Femur (tissue), 1 donor: ENCODE data around the gene TM9SF2.
A peak's percentile ranks its signal among the peaks of the same experiment; 100 is the strongest.

Experiments used
- DNase-seq: peaks from one replicate; pipeline ENCODE4 v3.0.0-alpha.2; 2017

TM9SF2 gene

DNA sequence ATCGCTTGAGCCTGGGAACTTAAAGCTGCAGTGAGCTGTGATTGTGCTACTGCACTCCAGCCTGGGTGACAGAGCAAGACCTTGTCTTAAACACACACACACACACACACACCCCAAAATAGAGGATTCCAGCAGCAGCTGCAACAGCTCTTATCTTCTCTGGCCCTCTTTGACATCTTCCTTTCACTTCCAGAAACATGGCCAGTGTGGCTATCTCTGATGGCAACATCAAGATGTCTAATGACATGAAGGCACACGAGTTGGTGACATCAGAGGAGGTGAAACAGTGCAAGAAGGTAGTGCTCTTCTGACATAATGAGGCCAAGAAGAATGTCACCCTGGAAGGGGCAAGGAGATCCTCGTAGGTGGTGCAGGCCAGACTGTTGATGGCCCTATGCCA, 81.2 kb downstream of the TM9SF2 start:
- no peak for DNase-seq

DNA sequence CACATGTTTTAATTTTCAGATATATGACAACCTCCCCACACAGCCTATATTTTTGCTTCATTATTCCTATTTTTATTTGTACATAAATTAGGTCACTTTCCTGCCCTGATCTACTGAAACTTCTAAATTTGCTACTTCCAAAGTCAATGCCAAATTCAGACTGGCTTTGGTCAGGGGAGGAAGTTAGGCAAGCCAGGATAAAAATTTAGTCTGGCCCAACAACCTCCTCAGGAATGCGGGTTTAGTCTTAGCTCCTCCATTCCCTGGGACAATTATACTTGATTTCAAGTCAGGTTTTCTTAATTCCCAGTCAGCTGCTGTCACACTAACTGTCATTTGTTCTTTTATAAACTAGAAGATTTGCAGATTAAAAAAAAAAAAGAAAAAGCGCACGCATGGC, 84.3 kb downstream of the TM9SF2 start:
- DNase-seq: no peak

DNA sequence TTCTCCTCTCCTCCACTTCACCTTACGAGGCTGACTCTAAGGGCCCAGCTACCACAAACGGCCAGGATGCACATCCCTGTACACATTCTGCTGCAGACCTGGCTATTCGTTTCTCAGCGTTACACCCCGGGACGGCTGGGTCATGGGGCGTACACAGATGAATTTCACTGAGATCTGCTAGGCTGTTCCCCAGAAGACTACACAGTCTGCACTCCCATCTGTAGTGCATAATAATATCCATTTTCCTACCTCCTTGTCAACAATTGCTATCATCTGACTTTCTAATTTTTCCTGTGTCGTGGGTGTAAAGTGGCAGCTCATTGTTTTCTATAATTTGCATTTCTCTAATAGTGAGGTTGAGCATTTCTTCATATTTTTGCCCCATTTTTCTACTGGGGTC, 85.7 kb downstream of the TM9SF2 start:
- no peak for DNase-seq

DNA sequence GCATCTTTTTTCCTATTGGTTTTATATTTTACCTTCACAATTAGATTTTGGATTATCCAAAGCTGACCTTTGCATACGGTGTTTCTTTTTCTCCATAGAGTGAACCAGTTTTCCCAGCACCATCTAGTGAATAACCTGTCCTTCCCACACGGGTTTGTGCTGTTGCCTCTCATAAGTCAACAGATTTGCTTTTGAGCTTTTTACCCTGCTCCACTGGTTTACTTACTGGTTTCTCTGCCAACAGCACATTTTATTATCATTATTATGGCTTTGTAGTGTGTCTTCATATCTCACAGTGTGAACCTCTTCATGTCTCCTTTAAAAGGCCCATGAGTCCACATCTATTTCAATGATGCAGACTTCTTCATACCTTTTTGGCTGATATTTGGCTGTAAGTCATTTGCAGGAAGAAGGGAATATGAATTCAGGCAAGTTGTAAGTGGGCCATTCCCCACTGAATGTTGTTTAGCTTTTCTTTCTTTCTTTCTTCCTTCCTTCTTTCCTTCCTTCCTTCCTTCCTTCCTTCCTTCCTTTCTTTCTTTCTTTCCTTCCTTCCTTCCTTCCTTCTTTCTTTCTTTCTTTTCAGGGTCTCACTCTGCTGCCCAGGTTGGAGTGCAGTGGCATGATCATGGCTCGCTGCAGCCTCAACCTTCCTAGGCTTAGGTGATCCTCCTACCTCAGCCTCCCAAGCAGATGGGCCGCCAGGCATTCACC, 86.8 kb downstream of the TM9SF2 start:
- DNase-seq: no peak

DNA sequence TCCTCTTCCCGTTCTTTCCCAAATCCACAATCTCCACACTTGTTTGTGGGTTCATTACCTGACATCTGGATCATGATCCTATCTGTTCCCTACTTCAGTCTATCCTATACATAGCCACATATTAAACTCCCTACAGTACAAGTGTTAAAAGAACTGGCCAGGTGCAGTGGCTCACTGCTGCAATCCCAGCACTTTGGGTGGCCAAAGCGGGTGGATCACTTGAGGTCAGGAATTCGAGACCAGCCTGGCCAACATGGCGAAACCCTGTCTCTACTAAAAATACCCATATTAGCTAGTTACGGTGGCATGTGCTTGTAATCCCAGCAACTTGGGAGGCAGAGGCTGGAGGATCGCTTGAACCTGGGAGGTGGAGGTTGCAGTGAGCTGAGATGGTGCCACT, 88.3 kb downstream of the TM9SF2 start:
- DNase-seq: no peak

DNA sequence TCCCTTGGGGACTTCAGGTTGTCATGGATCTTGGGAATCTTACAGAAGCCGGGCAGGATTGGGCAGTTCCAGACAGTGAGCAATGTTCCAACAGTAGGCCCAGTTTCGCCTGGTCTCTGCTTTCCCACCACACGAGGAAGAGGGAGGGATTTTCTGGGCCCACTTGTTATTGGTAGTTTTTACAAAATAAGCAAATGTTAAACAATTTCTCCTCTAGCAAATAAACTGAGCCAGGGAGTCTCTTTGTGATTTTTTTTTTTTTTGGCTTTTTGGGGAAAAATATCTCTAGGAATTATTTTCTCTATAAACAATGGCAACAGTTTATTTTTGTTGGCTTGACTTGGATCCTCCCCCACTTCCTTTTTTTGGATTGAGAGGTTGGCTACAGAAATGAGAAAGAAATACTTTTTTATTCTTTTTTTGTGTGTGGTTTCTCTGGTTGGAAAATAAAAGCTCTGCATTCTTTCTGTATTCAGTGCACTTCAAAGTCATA, 89.3 kb downstream of the TM9SF2 start:
- DNase-seq: peak; percentile 40

DNA sequence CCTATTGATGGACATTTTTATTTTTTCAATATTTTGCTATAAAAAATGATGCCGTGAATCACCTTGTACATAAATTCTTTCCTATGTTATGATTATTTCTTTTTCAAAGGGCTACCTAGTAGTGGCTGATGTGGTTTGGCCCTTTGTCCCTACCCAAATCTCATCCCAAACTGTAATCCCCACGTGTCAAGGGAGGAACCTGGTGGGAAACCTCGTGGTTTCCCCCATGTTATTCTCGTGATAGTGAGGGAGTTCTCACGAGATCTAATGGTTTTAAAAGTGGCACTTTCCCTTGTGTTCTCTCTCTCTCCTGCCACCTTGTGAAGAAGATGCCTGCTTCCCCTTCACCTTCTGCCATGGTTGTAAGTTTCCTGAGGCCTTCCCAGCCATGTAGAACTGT, 94.9 kb downstream of the TM9SF2 start:
- no peak for DNase-seq

DNA sequence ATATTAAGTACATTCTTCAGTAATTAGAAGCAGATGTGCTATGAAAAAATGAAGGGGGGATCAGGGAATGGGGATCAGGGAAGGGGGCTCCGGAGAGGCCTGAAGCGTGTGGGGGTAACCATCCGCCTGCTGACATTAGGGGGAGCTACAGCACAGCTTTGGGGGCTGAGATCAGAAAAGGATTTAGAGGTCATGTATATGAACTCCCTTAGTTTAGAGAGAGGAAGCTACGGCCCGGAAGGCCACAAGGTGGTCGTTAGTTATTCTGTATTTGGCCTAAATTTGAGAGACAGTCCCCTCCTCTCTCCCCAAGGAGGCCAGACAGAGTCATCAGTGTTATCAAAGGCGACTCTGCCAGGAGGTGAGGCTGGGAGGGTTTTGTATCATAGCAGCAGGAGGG, 99.0 kb downstream of the TM9SF2 start:
- no peak for DNase-seq

DNA sequence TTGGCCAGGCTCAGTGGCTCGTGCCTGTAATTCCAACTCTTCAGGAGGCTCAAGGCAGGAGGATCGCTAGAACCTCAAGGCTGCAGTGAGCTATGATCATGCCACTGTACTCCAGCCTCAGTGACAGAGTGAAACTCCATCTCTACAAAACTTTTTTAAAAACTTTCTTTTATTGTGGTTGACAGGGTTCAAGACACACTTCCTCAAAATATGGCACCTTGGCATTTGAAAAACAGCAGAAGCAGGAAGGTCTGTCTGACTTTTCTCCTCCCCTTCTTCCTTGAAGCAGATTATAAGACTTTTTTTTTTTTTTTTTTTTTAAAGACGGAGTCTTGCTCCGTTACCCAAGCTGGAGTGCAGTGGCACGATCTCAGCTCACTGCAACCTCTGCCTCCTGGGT, 100.3 kb downstream of the TM9SF2 start:
- no peak for DNase-seq

DNA sequence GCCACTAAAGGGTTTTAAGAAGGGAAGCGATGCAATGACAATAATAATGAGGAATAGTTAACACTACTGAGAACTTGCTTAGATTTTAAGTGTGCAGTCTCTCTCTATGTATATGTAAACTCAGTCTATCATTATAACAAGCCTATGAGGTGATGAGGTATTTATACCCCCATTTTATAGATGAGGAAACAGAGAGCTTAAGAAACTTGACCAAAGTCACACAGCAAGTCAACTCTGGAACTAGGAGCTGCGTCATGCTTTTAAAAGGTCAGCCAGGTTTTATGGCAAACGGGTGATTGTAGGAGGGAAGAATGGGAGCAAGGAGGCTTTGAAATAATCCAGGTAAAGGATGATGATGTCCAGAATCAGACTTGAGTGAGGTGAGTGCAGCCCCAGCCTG, 103.4 kb downstream of the TM9SF2 start:
- no peak for DNase-seq

DNA sequence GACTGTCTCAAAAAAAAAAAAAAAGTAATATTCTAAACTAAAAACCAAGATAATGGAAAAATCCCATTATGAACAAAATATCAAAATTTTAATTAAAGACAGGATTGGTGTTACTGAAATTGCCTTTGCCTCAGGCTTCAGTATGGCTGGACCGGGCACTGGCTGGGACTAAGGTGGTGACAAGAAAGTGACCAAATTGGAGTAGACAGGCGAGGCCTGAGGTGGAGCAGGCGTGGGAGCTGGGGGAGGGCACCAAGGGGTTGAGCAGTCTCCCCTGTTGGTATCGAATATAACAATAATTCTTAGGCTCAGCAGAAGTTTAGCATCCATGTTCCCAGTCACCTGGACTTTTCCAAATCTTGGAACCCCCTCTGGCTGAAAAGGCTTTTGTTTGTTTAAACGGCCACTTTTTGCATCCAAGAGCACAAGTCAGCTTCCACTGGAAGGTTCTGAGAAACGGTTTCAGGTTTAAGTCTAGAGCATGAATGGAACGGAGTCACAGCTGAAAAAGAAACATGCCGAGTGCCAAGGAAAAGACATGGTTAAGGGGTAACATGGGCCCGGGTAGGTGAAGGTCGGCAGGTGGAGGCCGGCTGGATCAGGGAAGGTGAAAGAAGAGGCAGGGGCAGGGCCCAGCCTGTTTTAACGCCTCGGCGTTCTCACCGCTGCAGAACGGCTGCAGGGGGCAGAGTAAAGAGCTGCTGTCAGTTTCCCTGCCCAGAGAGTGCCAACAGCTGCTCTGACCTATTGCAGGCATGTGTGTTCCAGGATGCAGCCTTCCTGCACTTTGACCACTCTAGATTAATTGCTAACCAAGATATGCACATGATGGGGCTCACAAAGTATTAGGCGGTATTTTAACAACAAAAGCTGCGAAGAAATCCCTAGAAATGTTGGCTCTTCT, 104.4 kb downstream of the TM9SF2 start:
- peak; percentile 55 for DNase-seq

DNA sequence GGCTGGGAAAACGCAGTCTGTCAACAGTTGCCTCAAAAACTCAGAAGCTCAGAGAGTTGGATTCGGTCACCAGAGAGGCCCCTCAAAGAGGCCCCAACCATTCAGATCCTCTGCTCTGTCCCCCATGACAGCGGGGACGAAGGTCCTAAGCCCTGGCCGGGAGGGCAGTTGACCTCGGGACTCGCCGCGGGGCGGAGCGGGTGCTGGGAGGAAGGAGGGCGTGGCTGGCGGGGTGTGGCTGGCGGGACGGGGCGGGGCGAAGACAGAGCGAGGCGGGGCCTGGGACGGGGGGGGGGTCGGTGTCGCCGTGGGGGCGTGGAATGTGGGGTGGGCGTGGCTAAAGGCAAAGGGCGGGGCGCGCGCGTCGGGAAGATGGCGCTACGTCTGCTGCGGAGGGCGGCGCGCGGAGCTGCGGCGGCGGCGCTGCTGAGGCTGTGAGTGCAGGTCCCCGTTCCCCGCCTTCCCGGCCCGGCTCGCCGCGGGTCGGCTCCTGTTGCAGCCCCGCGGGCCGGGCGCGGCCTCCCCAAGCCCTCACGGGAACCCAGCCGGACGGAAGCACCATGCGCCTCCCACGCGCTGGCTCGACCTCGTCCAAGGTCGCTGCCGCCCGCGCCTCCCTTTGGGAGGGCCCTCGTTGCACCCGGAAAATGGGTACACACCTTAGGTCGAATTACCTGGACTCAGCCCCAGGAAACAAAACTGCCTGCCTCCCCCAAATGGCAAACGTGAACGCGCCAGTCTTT, 105.2 kb downstream of the TM9SF2 start, which contains the start of gene CLYBL:
Gene CLYBL (plus strand): TSS at position 367 of the 743 bp plus-strand sequence.
- peak; percentile 94 for DNase-seq

DNA sequence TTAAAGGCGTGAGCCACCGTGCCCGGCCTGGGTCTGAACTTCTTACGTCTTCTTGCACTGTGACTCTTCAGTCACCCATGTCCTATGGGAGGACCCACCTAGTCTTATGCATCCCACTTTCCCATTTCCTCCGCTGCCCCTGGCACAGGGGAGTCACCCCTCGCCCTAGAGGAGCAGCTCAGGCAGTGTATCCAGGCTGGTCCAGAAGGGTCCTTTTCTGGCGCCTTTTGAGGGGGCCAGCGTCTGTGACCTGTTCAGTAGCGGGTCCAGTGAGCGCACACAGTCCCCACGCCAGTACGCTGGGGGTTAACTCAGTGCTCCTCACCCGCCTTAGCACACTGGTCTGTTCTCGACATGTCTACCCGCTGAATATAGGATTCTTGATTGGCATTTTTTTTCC, 107.1 kb downstream of the TM9SF2 start:
- DNase-seq: no peak

DNA sequence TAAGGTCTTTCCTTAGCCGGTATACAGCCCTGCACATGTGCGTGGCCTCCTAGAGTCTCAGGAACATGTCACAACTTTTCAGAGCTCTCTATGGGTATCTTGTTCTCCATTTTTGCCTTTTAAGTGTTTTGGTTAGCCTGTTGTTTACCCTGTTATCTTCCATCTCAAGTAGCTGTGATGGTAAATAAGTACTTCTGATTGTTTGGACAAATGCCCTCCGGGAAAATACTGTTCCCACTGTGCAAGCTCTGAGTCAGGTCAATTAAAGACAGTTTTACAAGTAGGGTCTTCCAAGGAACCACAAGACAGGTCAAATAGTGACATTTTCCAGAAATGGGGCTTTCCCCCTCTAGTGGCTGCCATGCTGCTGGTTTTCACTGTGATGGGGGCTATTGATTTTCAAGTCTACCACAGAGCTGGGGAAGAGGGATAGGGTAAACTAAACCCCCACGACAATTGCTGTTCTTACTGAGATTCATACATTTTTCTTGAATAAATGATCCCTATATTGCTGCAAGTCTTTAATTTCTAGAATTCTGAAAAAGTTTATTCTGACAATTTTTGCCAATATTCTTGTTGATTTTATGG, 109.5 kb downstream of the TM9SF2 start:
- DNase-seq: no peak
